Activated naive CD8-positive, alpha-beta T cell treated with anti-CD3 and anti-CD28 coated beads, Interleukin-2, amount 50 U/mL, for 24 hours (primary cell): Measurements from ENCODE around the gene MAS1L.

ENCODE experiments used
- ATAC-seq: fragments of 150-1000 bp; cut with Tn5 transposase; one replicate; pipeline ENCODE4 v1.10.0; 2021
- DNase-seq: peaks from one replicate; pipeline ENCODE4 v3.0.0; 2021
- H3K27ac Mint-ChIP-seq: one replicate; pipeline ENCODE4 v1.8.0; 2021; ENCODE audit warnings: mild to moderate bottlenecking, mixed read lengths
- H3K27me3 Mint-ChIP-seq: one replicate; pipeline ENCODE4 v1.8.0; 2021; ENCODE audit warnings: mixed read lengths
- H3K36me3 Mint-ChIP-seq: one replicate; pipeline ENCODE4 v1.8.0; 2021; ENCODE audit warnings: low read depth, mixed read lengths
- H3K4me1 Mint-ChIP-seq: one replicate; pipeline ENCODE4 v1.8.0; 2021; ENCODE audit warnings: mixed read lengths
- H3K4me3 Mint-ChIP-seq: one replicate; pipeline ENCODE4 v1.8.0; 2021; ENCODE audit warnings: mild to moderate bottlenecking, moderate library complexity, mixed read lengths
- H3K9me3 Mint-ChIP-seq: one replicate; pipeline ENCODE4 v1.8.0; 2021; ENCODE audit warnings: mixed read lengths

The MAS1L gene

GRCh38 chr6:29487660-29488059 is at the start of gene MAS1L:
Gene MAS1L (minus strand): TSS chr6:29487956. CDS start chr6:29487902, 54 bp downstream.
- no peak within 1 kb of the TSS for H3K4me3 Mint-ChIP-seq
- H3K9me3 Mint-ChIP-seq, result no peaks in the 10 kb centered on the region
- H3K4me1 Mint-ChIP-seq, result no peaks in the 10 kb centered on the region
- H3K27ac Mint-ChIP-seq, result no peak within 1 kb of the TSS
- H3K27me3 Mint-ChIP-seq, result peaks cover 18% of the 10 kb centered on the region
- ATAC-seq, result no peak
- H3K36me3 Mint-ChIP-seq, result no peaks in the 10 kb centered on the region
- DNase-seq, result no peak

- Mint-ChIP-seq H3K27me3 (no peaks in the 10 kb centered on the region), H3K4me1 (no peaks in the 10 kb centered on the region), H3K9me3 (no peaks in the 10 kb centered on the region), H3K27ac (no peak overlapping the region), H3K4me3 (no peak overlapping the region), H3K36me3 (no peaks in the 10 kb centered on the region)
- DNase-seq (no peak), ATAC-seq (no peak)
These were observed 44.7 kb upstream of the MAS1L start for GRCh38 chr6:29532320-29532951.

- H3K36me3 Mint-ChIP-seq, result no peaks in the 10 kb centered on the region
- DNase-seq, result peak; percentile 30
- H3K9me3 Mint-ChIP-seq, result no peaks in the 10 kb centered on the region
- peak; percentile 91 for ATAC-seq
- no peaks in the 10 kb centered on the region for H3K4me1 Mint-ChIP-seq
- no peak overlapping the region for H3K4me3 Mint-ChIP-seq
- no peak overlapping the region for H3K27ac Mint-ChIP-seq
- no peaks in the 10 kb centered on the region for H3K27me3 Mint-ChIP-seq
These were observed 43.9 kb upstream of the MAS1L start for GRCh38 chr6:29531668-29532067.

- Mint-ChIP-seq H3K4me1 (no peaks in the 10 kb centered on the region), H3K4me3 (no peak overlapping the region), H3K27ac (no peak overlapping the region), H3K9me3 (no peaks in the 10 kb centered on the region), H3K36me3 (no peaks in the 10 kb centered on the region), H3K27me3 (peaks cover 5% of the 10 kb centered on the region)
- no peak for ATAC-seq
- DNase-seq, result no peak
These were observed 43.0 kb upstream of the MAS1L start for GRCh38 chr6:29530671-29531310.

- DNase-seq (no peak), ATAC-seq (no peak)
- H3K4me3 Mint-ChIP-seq, result no peak overlapping the region
- H3K4me1 Mint-ChIP-seq, result no peaks in the 10 kb centered on the region
- H3K27me3 Mint-ChIP-seq, result peaks cover 13% of the 10 kb centered on the region
- no peaks in the 10 kb centered on the region for H3K36me3 Mint-ChIP-seq
- no peak overlapping the region for H3K27ac Mint-ChIP-seq
- no peaks in the 10 kb centered on the region for H3K9me3 Mint-ChIP-seq
These were observed 42.2 kb upstream of the MAS1L start for GRCh38 chr6:29529956-29530355.

- DNase-seq, result no peak
- H3K36me3 Mint-ChIP-seq, result no peaks in the 10 kb centered on the region
- H3K4me1 Mint-ChIP-seq, result no peaks in the 10 kb centered on the region
- no peaks in the 10 kb centered on the region for H3K9me3 Mint-ChIP-seq
- no peak overlapping the region for H3K4me3 Mint-ChIP-seq
- no peak for ATAC-seq
- H3K27ac Mint-ChIP-seq, result no peak overlapping the region
- H3K27me3 Mint-ChIP-seq, result peaks cover 19% of the 10 kb centered on the region
These were observed 41.3 kb upstream of the MAS1L start for GRCh38 chr6:29528988-29529560.

GRCh38 chr6:29528300-29528931 is 40.7 kb upstream of the MAS1L start:
- Mint-ChIP-seq H3K36me3 (no peaks in the 10 kb centered on the region), H3K4me3 (no peak overlapping the region), H3K27ac (peak overlapping the region; percentile 18), H3K4me1 (no peaks in the 10 kb centered on the region), H3K27me3 (peaks cover 21% of the 10 kb centered on the region), H3K9me3 (no peaks in the 10 kb centered on the region)
- DNase-seq, result no peak
- no peak for ATAC-seq

- Mint-ChIP-seq H3K27me3 (peaks cover 26% of the 10 kb centered on the region), H3K36me3 (no peaks in the 10 kb centered on the region), H3K4me1 (no peaks in the 10 kb centered on the region), H3K27ac (no peak overlapping the region), H3K9me3 (no peaks in the 10 kb centered on the region), H3K4me3 (no peak overlapping the region)
- ATAC-seq, result no peak
- no peak for DNase-seq
These were observed 39.8 kb upstream of the MAS1L start for GRCh38 chr6:29527564-29527963.

GRCh38 chr6:29527126-29527525 is 39.4 kb upstream of the MAS1L start:
- no peak for DNase-seq
- peaks cover 26% of the 10 kb centered on the region for H3K27me3 Mint-ChIP-seq
- H3K9me3 Mint-ChIP-seq, result no peaks in the 10 kb centered on the region
- no peak for ATAC-seq
- H3K27ac Mint-ChIP-seq, result no peak overlapping the region
- no peaks in the 10 kb centered on the region for H3K4me1 Mint-ChIP-seq
- no peaks in the 10 kb centered on the region for H3K36me3 Mint-ChIP-seq
- no peak overlapping the region for H3K4me3 Mint-ChIP-seq

GRCh38 chr6:29525311-29525639 is 37.5 kb upstream of the MAS1L start:
- Mint-ChIP-seq H3K4me1 (no peaks in the 10 kb centered on the region), H3K27me3 (peaks cover 26% of the 10 kb centered on the region), H3K9me3 (no peaks in the 10 kb centered on the region), H3K4me3 (no peak overlapping the region), H3K27ac (no peak overlapping the region), H3K36me3 (no peaks in the 10 kb centered on the region)
- ATAC-seq (no peak), DNase-seq (no peak)

GRCh38 chr6:29524444-29525310 is 36.9 kb upstream of the MAS1L start:
- DNase-seq, result no peak
- H3K36me3 Mint-ChIP-seq, result no peaks in the 10 kb centered on the region

GRCh38 chr6:29524044-29524443 is 36.3 kb upstream of the MAS1L start:
- Mint-ChIP-seq H3K36me3 (no peaks in the 10 kb centered on the region), H3K4me1 (no peaks in the 10 kb centered on the region), H3K4me3 (no peak overlapping the region), H3K9me3 (no peaks in the 10 kb centered on the region), H3K27me3 (peaks cover 28% of the 10 kb centered on the region), H3K27ac (no peak overlapping the region)
- no peak for DNase-seq
- ATAC-seq, result no peak

More at GRCh38 chr6:29524444-29525310, 36.9 kb upstream of the MAS1L start:
- no peaks in the 10 kb centered on the region for H3K4me1 Mint-ChIP-seq
- no peak overlapping the region for H3K4me3 Mint-ChIP-seq
- no peak overlapping the region for H3K27ac Mint-ChIP-seq
- H3K9me3 Mint-ChIP-seq, result no peaks in the 10 kb centered on the region
- peaks cover 28% of the 10 kb centered on the region for H3K27me3 Mint-ChIP-seq
- ATAC-seq, result no peak

- Mint-ChIP-seq H3K4me1 (no peaks in the 10 kb centered on the region), H3K9me3 (no peaks in the 10 kb centered on the region), H3K4me3 (no peak overlapping the region), H3K36me3 (no peaks in the 10 kb centered on the region), H3K27me3 (peaks cover 28% of the 10 kb centered on the region), H3K27ac (no peak overlapping the region)
- ATAC-seq (no peak), DNase-seq (no peak)
These were observed 34.5 kb upstream of the MAS1L start for GRCh38 chr6:29522227-29522626.

- no peak overlapping the region for H3K4me3 Mint-ChIP-seq
- peaks cover 2% of the 10 kb centered on the region for H3K4me1 Mint-ChIP-seq
- H3K27me3 Mint-ChIP-seq, result peaks cover 30% of the 10 kb centered on the region
- no peak for ATAC-seq
- no peak overlapping the region for H3K27ac Mint-ChIP-seq
- DNase-seq, result no peak
- no peaks in the 10 kb centered on the region for H3K9me3 Mint-ChIP-seq
- no peaks in the 10 kb centered on the region for H3K36me3 Mint-ChIP-seq
These were observed 33.4 kb upstream of the MAS1L start for GRCh38 chr6:29521006-29521680.
